Activated CD4-positive, alpha-beta T cell treated with anti-CD3 and anti-CD28 coated beads, Interleukin-2, amount 50 U/mL, for 4 hours (primary cell): ENCODE results near the gene DIAPH1.

Source experiments
- DNase-seq, 2 experiments: peaks; one replicate each; pipeline ENCODE4 v3.0.0-alpha.2; 2020

Gene DIAPH1

DNA sequence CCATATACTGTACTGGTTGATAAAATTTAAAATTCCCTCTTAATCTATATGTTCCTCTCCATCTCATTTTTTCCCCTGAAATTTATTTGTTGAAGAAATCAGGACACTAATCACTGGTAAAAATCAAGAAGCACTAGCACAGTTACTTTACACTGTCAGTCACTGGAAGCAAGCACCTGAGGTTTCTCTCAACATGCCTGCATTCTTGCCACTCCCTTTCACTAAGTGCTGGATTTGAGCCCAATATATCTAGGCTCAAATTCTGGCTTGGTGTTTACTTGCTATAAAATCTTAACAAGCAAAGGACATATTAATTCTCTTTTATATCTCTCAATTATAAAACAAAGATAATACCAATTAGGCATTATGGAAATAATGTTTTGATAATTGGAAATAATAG, 58.6 kb downstream of the DIAPH1 start:
- no peak for DNase-seq

- DNase-seq, result no peak
These were observed 59.3 kb downstream of the DIAPH1 start for GRCh38 chr5:141559461-141559860.

DNA sequence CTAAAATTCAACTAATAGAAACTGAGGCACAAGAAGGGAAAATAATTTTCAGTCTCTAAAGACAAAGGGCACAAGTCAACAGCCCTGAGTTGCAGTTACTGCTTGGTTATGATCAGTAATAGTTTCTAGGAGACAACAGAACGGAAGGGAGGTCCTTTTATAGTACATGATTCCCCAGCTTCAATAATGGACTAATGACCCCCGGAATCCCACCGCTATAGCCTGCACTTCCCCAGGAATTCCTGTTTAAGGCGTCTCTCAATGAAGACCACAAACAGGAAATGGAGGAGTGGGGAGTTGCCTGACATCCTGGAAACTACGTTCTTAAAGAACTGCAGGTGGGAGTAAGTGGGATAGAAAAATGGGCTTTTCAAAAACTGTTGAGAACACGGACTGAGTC, 60.6 kb downstream of the DIAPH1 start:
- no peak for DNase-seq

DNA sequence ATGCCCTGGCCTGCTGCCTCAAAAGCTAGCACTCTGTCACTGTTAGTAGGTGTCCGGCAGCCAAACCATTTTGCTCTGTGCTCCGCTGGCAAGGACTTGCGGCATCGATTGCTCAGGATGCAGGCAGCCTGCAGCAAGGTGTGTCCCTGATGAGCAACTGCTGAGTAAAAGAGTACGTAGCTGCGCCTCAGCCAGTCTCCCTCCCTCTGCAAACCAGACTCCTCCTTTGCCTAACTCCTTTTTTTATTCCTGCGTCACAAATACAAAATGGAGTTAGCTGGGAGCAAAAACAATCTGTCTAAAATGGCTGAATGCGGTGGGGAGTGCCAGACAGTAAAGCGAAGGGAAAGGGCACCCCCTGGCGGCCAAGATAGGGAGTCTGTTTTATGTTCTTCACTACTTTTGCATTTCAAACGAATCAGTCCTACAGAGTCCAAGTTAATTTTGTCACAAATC, 61.1 kb downstream of the DIAPH1 start:
- DNase-seq, result peak; percentile 71 to 72

GRCh38 chr5:141547921-141548320, 70.9 kb downstream of the DIAPH1 start:
- DNase-seq, result no peak

DNA sequence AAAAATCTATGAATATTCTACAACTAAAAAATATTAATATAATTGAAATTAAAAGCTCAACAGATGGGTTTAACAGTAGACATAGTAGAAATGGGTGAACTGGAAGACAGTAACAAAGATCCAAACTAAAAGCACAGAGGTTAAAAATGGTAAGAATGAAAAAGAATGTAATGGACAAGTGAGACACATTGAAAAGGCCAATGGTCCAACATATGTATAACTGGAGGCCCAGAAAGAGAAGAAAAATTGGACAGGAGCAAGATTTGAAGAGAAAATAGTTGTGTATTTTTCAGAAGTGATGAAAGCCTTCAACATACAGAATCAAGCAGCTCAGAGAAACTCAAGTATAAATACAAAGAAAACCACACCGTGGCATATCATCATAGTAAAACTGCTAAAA, 71.3 kb downstream of the DIAPH1 start:
- DNase-seq, result no peak

DNA sequence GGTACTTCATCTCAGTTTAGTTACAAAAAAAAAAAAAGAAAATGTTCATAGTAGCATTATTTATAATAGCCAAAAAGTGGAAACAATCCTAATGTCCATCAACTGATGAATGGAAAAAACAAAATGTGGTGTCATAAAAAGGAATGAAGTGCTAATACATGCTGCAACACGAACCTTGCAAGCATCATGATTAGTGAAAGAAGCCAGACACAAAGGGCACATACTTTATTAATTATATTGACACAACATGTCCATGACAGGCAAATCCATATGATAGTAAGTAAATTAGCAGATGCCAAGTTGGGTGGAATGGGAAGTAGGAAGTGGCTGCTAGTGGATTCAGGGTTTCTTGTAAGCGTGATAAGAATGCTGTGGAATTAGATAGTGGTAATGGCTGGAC, 75.7 kb downstream of the DIAPH1 start:
- DNase-seq, result no peak

- no peak for DNase-seq
These were observed 84.1 kb downstream of the DIAPH1 start for GRCh38 chr5:141534492-141535213.

DNA sequence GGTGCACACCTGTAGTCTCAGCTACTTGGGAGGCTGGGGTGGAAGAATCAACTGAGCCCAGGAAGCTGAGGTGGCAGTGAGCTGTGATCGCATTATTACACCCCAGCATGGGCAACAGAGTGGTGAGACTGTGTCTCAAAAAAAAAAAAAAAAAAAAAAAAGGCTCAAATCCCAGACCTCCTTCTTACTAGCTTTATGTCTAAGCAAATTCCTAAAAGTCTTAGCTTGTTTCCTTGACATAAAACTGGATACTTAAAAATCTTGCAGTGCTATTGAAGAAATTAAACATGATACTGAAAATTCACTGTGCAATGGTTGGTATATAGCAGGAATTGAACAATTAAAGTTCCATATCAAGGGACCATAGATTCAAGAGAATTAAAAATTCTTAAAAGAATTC, 84.9 kb downstream of the DIAPH1 start:
- no peak for DNase-seq

- no peak for DNase-seq
These were observed 86.1 kb downstream of the DIAPH1 start for GRCh38 chr5:141532726-141533125.

DNA sequence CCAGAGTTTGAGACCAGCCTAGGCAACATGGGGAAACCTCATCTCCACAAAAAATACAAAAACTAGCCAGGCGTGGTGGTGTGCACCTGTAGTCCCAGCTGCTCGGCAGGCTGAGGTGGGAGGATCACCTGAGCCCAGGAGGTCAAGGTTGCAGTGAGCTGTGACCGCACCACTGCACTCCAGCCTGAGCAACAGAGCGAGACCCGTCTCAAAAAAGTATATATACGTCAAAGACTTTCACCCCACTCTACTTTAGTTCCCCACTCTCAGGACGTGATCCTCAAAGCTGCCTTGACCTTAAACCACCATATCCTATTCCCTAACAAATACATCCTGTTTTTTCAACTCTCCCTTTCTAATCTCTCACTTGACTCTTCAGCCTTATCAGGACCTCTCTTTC, 88.9 kb downstream of the DIAPH1 start:
- no peak for DNase-seq

- no peak for DNase-seq
These were observed 89.8 kb downstream of the DIAPH1 start for GRCh38 chr5:141529002-141529401.

DNA sequence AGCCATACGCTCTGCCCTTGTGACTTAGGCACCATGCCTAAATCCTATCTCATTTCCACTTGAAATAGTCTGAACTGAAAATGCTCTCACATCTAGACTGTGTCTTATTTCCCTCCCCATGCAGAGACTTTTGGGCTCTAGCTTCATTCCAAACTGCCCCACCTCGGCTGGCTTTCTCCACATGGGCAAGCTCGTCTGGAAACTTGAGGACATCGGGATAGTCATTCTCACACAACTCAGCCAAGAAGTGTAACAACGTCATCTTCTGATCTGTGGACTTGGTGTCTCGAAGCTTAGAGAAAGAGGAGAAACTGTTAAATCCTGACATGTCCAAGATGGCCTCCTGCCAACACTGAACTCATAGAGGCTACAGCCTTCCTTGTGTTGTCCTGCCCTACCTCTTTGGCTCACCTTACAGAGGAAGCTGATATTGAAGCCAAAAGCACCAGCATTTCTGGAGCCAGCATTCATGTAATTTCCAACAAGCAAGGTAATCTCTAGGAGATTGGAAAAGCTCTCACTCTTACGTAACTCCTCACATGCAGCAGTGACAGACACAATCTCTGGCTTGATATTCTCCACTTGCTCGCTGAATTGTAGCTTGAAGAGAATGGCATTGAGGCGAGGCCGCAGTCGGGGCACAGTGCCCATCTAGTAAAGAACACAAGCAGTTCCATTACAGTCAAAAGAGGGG, 90.4 kb downstream of the DIAPH1 start:
- DNase-seq, result no peak

GRCh38 chr5:141527426-141527825, 91.4 kb downstream of the DIAPH1 start:
- no peak for DNase-seq

DNA sequence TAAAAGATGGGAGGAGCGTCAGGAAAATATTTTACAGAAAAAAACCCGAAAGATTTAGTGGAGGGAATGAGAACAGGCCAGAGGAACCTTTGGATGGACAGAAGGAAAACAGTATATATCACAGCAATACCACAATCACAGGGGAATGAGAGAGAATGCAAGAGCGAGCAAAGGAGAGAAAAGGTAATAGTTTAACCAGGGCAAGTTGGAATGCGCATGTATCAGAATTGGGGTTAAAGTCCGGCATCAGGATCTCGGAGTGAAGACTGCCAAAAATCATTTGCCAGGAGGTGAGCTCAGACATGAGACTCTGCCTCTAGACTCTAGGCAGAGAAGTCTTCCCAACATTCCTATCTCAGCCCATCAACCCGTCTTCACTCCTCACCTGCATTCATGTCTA, 93.1 kb downstream of the DIAPH1 start:
- DNase-seq, result no peak

- DNase-seq, result peak; percentile 25 to 33
These were observed 93.9 kb downstream of the DIAPH1 start for GRCh38 chr5:141524604-141525597.

GRCh38 chr5:141523991-141524390, 94.8 kb downstream of the DIAPH1 start:
- DNase-seq, result no peak

GRCh38 chr5:141522301-141522700, 96.5 kb downstream of the DIAPH1 start:
- no peak for DNase-seq

GRCh38 chr5:141521244-141521781, 97.5 kb downstream of the DIAPH1 start:
- DNase-seq, result no peak

DNA sequence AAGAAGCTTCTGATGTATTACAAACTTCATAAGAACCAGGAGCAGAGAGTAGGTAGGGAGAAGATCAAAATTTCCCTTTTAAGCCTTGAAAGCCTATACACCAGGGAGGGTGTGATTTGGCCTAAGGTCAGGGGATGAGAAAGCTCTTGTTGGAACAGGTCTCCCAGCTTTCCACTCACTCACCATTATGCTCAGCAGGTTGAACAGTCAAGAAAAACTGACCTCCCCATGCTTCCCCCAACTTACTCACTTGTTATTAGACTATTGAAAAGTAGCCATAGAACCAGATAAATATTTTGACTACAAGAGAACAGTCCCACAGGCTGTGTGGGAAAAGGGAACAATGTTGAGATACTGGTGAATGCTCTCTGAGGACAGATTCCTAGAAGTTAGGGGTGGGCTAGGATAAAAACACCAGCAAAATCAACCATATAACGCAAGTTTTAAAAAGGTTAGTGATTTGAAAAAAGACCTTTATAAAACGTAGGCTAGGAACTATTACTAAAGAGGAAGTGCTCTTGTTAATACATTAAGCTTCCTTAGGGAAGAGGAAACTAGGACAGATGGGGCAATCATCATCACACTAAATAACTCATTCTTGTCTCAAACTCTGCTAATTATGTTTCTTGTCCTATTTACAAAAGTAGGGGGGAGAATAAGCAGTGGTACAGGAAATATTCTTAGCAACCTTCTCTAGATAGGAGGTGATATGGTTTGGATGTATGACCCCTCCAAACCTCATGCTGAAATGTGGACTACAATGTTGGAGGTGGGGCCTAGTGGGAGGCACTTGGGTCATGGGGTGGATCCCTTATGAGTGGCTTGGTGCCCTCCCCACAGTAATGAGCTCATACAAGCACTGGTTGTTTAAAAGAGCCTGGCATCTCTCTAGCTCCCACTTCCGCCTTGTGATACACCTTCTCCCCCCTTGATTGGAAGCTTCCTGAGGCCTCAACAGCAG, 98.9 kb downstream of the DIAPH1 start:
- DNase-seq, result no peak

- DNase-seq, result no peak
These were observed 100.2 kb downstream of the DIAPH1 start for GRCh38 chr5:141518618-141519015.
